Natural killer cell treated with Interleukin-12 subunit alpha and Interleukin-12 subunit beta and Interleukin-15 and Interleukin-18, amount 100 ng/mL, for 72 hours (primary cell): ENCODE measurements around the gene BCAT1. TPM values are rescaled to one million over a fixed set of nuclear protein-coding genes. Genes with fewer than 3 reads are reported as not detected.
"Not testable (repeated sequence)": the region's sequence is repeated elsewhere in the genome, so short reads cannot be mapped to it uniquely, and the experiment has no call there.

ENCODE experiments used
- ATAC-seq, 2 donors: fragments of 150-1000 bp; cut with Tn5 transposase in 1 of 2; sonication (Bioruptor Pico), chemical (Tn5 transposase) in 1 of 2; 2 replicates each; pipeline ENCODE4 v1.10.0; 2021
- DNase-seq: peaks from one replicate; pipeline ENCODE4 v3.0.0; 2022; ENCODE audit warnings: low spot score
- H3K27ac Mint-ChIP-seq, 2 donors: 1 replicate in 1 of 2; 2 replicates in 1 of 2; pipeline ENCODE4 v1.8.0; 2022; ENCODE audit warnings: mixed read lengths in 2 of 2, mild to moderate bottlenecking in 1 of 2, moderate library complexity in 1 of 2
- H3K27me3 Mint-ChIP-seq, 2 donors: 1 replicate in 1 of 2; 2 replicates in 1 of 2; pipeline ENCODE4 v1.8.0; 2022; ENCODE audit warnings: mixed read lengths in 2 of 2
- H3K36me3 Mint-ChIP-seq: one replicate; pipeline ENCODE4 v1.8.0; 2022; ENCODE audit warnings: mixed read lengths
- H3K4me1 Mint-ChIP-seq, 2 donors: 1 replicate in 1 of 2; 2 replicates in 1 of 2; pipeline ENCODE4 v1.8.0; 2022; ENCODE audit warnings: low read depth in 2 of 2, mixed read lengths in 2 of 2, mild to moderate bottlenecking in 1 of 2
- H3K4me3 Mint-ChIP-seq: one replicate; pipeline ENCODE4 v1.8.0; 2022; ENCODE audit warnings: mixed read lengths
- H3K9me3 Mint-ChIP-seq: 2 replicates; pipeline ENCODE4 v1.8.0; 2022; ENCODE audit warnings: mixed read lengths
- total RNA-seq, 2 donors: library from RNA; stranded (reverse); gene quantifications; one replicate each; pipeline ENCODE4 v1.2.3, GENCODE V29; 2022

Gene BCAT1
- total RNA-seq, 2 donors from 2014 or later, result 14.5 to 49.4 TPM

- not testable (repeated sequence) for ATAC-seq, H3K27me3 Mint-ChIP-seq, H3K4me1 Mint-ChIP-seq, DNase-seq, H3K27ac Mint-ChIP-seq, H3K9me3 Mint-ChIP-seq, H3K4me3 Mint-ChIP-seq
- H3K36me3 Mint-ChIP-seq, result peaks cover 17% of the 10 kb centered on the region
Measured at GRCh38 chr12:24809306-24809705, 139.6 kb downstream of the BCAT1 start.

- Mint-ChIP-seq H3K9me3 (peaks cover 4% of the 10 kb centered on the region), H3K4me3 (no peak overlapping the region), H3K27me3 (peaks cover 0 to 2% of the 10 kb centered on the region in 2 donors), H3K27ac (no peak overlapping the region), H3K36me3 (peaks cover 17% of the 10 kb centered on the region), H3K4me1 (peaks cover 4% of the 10 kb centered on the region in 2 donors)
- ATAC-seq (no peak), DNase-seq (no peak)
Measured at GRCh38 chr12:24808651-24809050, 140.2 kb downstream of the BCAT1 start.

GRCh38 chr12:24806386-24806785 lies 142.5 kb downstream of the BCAT1 start:
- Mint-ChIP-seq H3K4me1 (peaks cover 11 to 12% of the 10 kb centered on the region in 2 donors), H3K27ac (no peak overlapping the region), H3K27me3 (peaks cover 0 to 2% of the 10 kb centered on the region in 2 donors), H3K36me3 (peaks cover 23% of the 10 kb centered on the region), H3K9me3 (peaks cover 4% of the 10 kb centered on the region), H3K4me3 (no peak overlapping the region)
- ATAC-seq (no peak), DNase-seq (no peak)

- H3K36me3 Mint-ChIP-seq, result peaks cover 24% of the 10 kb centered on the region
- ATAC-seq (peak in 1 of 2 donors; percentile 43), DNase-seq (no peak)
- peak overlapping the region; percentile 45 to 74 for H3K27ac Mint-ChIP-seq
- peaks cover 11 to 14% of the 10 kb centered on the region in 2 donors for H3K4me1 Mint-ChIP-seq
- H3K4me3 Mint-ChIP-seq, result peak overlapping the region; percentile 43
- no peaks in the 10 kb centered on the region for H3K9me3 Mint-ChIP-seq
- H3K27me3 Mint-ChIP-seq, result peaks cover 0 to 4% of the 10 kb centered on the region in 2 donors
Measured at GRCh38 chr12:24803430-24804245, 145.3 kb downstream of the BCAT1 start.

- Mint-ChIP-seq H3K4me1 (peaks cover 13 to 34% of the 10 kb centered on the region in 2 donors), H3K9me3 (no peaks in the 10 kb centered on the region), H3K4me3 (no peak overlapping the region), H3K27ac (no peak overlapping the region), H3K36me3 (peaks cover 18% of the 10 kb centered on the region), H3K27me3 (peaks cover 0 to 4% of the 10 kb centered on the region in 2 donors)
- DNase-seq (no peak), ATAC-seq (peak in 1 of 2 donors; percentile 68)
Measured at GRCh38 chr12:24798335-24798734, 150.6 kb downstream of the BCAT1 start.

GRCh38 chr12:24797901-24798300 lies 151.0 kb downstream of the BCAT1 start:
- peaks cover 14% of the 10 kb centered on the region for H3K36me3 Mint-ChIP-seq
- H3K27ac Mint-ChIP-seq, result no peak overlapping the region
- no peaks in the 10 kb centered on the region for H3K9me3 Mint-ChIP-seq
- ATAC-seq, result no peak
- H3K27me3 Mint-ChIP-seq, result peaks cover 0 to 4% of the 10 kb centered on the region in 2 donors
- no peak for DNase-seq
- peaks cover 9 to 29% of the 10 kb centered on the region in 2 donors for H3K4me1 Mint-ChIP-seq
- H3K4me3 Mint-ChIP-seq, result no peak overlapping the region

GRCh38 chr12:24796876-24797275 lies 152.0 kb downstream of the BCAT1 start:
- no peak for ATAC-seq
- H3K4me3 Mint-ChIP-seq, result no peak overlapping the region
- H3K4me1 Mint-ChIP-seq, result peaks cover 9 to 33% of the 10 kb centered on the region in 2 donors
- peaks cover 9% of the 10 kb centered on the region for H3K36me3 Mint-ChIP-seq
- DNase-seq, result no peak
- H3K27ac Mint-ChIP-seq, result no peak overlapping the region
- H3K9me3 Mint-ChIP-seq, result no peaks in the 10 kb centered on the region
- peaks cover 0 to 4% of the 10 kb centered on the region in 2 donors for H3K27me3 Mint-ChIP-seq

- Mint-ChIP-seq H3K9me3 (no peaks in the 10 kb centered on the region), H3K27me3 (peaks cover 0 to 4% of the 10 kb centered on the region in 2 donors), H3K4me1 (peaks cover 13 to 38% of the 10 kb centered on the region in 2 donors), H3K27ac (peak overlapping the region; percentile 59 to 84), H3K4me3 (peak overlapping the region; percentile 67), H3K36me3 (peaks cover 5% of the 10 kb centered on the region)
- DNase-seq, result no peak
- ATAC-seq, result peak; percentile 70 to 77
Measured at GRCh38 chr12:24795699-24796347, 153.1 kb downstream of the BCAT1 start.

GRCh38 chr12:24791622-24792021 lies 157.3 kb downstream of the BCAT1 start:
- Mint-ChIP-seq H3K27me3 (peaks cover 8 to 12% of the 10 kb centered on the region in 2 donors), H3K9me3 (no peaks in the 10 kb centered on the region), H3K27ac (no peak overlapping the region), H3K36me3 (no peaks in the 10 kb centered on the region), H3K4me1 (peaks cover 10 to 22% of the 10 kb centered on the region in 2 donors), H3K4me3 (no peak overlapping the region)
- DNase-seq (no peak), ATAC-seq (no peak)

- Mint-ChIP-seq H3K9me3 (no peaks in the 10 kb centered on the region), H3K4me1 (peaks cover 5 to 9% of the 10 kb centered on the region in 2 donors), H3K36me3 (no peaks in the 10 kb centered on the region), H3K27ac (no peak overlapping the region), H3K4me3 (no peak overlapping the region), H3K27me3 (peaks cover 13 to 19% of the 10 kb centered on the region in 2 donors)
- no peak for DNase-seq
- no peak for ATAC-seq
Measured at GRCh38 chr12:24788886-24789285, 160.0 kb downstream of the BCAT1 start.

- Mint-ChIP-seq H3K36me3 (no peaks in the 10 kb centered on the region), H3K9me3 (no peaks in the 10 kb centered on the region), H3K4me3 (no peak overlapping the region), H3K27me3 (peaks cover 10 to 18% of the 10 kb centered on the region in 2 donors), H3K27ac (no peak overlapping the region), H3K4me1 (peaks cover 0 to 13% of the 10 kb centered on the region in 2 donors)
- no peak for ATAC-seq
- no peak for DNase-seq
Measured at GRCh38 chr12:24780697-24781368, 168.1 kb downstream of the BCAT1 start.

- Mint-ChIP-seq H3K36me3 (no peaks in the 10 kb centered on the region), H3K9me3 (no peaks in the 10 kb centered on the region), H3K27me3 (peaks cover under 1 to 14% of the 10 kb centered on the region in 2 donors), H3K4me3 (no peak overlapping the region), H3K27ac (peak overlapping the region in 1 of 2 donors; percentile 54), H3K4me1 (peaks cover 0 to 13% of the 10 kb centered on the region in 2 donors)
- DNase-seq, result no peak
- peak; percentile 45 to 78 for ATAC-seq
Measured at GRCh38 chr12:24778486-24779304, 170.2 kb downstream of the BCAT1 start.

- no peak for DNase-seq
- H3K9me3 Mint-ChIP-seq, result no peaks in the 10 kb centered on the region
- peaks cover 0 to 8% of the 10 kb centered on the region in 2 donors for H3K27me3 Mint-ChIP-seq
- H3K4me3 Mint-ChIP-seq, result no peak overlapping the region
- peaks cover 0 to 13% of the 10 kb centered on the region in 2 donors for H3K4me1 Mint-ChIP-seq
- no peak for ATAC-seq
- H3K36me3 Mint-ChIP-seq, result no peaks in the 10 kb centered on the region
- H3K27ac Mint-ChIP-seq, result peak overlapping the region; percentile 6 to 54
Measured at GRCh38 chr12:24777359-24777758, 171.5 kb downstream of the BCAT1 start.
